H1 (cell line): ENCODE results near the gene TYK2.
"Not testable (repeated sequence)": the region's sequence is repeated elsewhere in the genome, so short reads cannot be mapped to it uniquely, and the experiment has no call there.

Experiments
- BRCA1 ChIP-seq: IDR thresholded peaks from 2 replicates; pipeline ENCODE4 v1.6.1; 2012; ENCODE audit warnings: low read depth, low read length, improper control_type of control experiment
- CTCF ChIP-seq, 3 experiments: IDR thresholded peaks; 1 replicate in 2 of 3; 2 replicates in 1 of 3; pipeline versions ENCODE4 v1.5.1 to v1.6.1; 2011; ENCODE audit warnings: low read length in 3 of 3, mild to moderate bottlenecking in 3 of 3, inconsistent platforms in 2 of 3, low read depth in 1 of 3, moderate library complexity in 1 of 3; ENCODE audit not compliant: insufficient read depth in 1 of 3; ENCODE audit errors: control extremely low read depth in 1 of 3
- POLR2AphosphoS5 ChIP-seq: IDR thresholded peaks from 2 replicates; pipeline ENCODE4 v1.6.1; 2011; ENCODE audit warnings: low read depth, low read length
- SP2 ChIP-seq: IDR thresholded peaks from 2 replicates; pipeline ENCODE4 v1.6.1; 2012; ENCODE audit warnings: mild to moderate bottlenecking, low read length, inconsistent platforms
- SRF ChIP-seq: IDR thresholded peaks from 2 replicates; pipeline ENCODE4 v1.6.1; 2011; ENCODE audit warnings: mild to moderate bottlenecking, low read depth, low read length, moderate library complexity
- TCF12 ChIP-seq: IDR thresholded peaks from 2 replicates; pipeline ENCODE4 v1.6.1; 2011; ENCODE audit warnings: low read depth, mild to moderate bottlenecking, low read length

GRCh38 chr19:10366950-10367512 is 13.3 kb downstream of the TYK2 start:
- TF ChIP-seq CTCF (IDR thresholded peaks at IDR 0.05; ENCODE audit: control extremely low read depth in 1 of 3, insufficient read depth in 1 of 3, low read depth in 1 of 3, low read length in 3 of 3); TCF12; SP2; SRF; BRCA1; POLR2AphosphoS5: not testable (repeated sequence)
